ENCODE results near the gene CRYL1.

Gene CRYL1

DNA sequence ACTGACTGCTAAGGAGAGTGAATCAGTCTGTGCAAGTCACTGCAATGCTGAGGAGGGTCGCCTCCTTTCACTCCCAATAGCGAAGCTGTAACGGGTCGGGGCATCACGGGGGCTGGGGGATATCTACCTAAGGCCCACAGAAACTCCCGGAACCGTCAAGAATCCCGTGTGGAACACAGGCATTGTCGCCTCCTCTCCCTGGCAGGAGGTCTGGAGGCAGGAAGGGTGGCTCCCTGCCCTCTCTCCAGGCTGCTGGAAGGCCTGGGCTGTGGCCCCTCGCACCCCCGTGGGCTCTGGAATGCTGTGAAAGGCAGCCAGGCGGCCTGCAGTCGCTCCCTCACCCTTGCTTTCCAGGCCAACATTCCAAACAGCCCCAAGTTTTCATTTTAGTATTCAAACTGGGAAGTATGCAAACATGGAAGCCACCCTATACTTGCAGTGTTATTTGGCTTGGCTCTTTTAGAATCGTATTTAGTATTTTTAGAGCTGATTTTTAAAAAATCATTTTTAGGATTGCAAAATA is 109.4 kb downstream of the CRYL1 start:
- no peak for DNase-seq

DNA sequence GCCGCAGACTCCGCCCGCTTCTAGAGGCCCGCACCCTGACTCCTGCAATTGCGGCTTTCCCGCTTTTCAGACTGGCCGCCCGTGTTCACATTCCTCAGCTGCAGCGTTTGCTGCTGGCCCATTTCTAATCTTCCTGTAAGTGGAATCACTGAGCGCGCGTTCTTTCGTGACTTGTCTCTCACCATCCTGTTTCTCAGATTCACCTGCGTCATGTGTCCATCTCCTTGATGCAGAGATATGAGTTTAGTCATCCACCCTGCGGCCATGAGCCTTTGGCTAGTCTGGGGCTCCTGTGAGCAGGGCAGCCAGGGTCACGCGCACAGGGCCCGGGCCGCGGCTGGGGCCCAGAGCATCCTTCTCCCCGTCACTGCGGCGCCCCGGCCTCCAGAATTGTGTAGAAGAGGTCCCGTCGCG is 110.0 kb downstream of the CRYL1 start:
- DNase-seq, result no peak

DNA sequence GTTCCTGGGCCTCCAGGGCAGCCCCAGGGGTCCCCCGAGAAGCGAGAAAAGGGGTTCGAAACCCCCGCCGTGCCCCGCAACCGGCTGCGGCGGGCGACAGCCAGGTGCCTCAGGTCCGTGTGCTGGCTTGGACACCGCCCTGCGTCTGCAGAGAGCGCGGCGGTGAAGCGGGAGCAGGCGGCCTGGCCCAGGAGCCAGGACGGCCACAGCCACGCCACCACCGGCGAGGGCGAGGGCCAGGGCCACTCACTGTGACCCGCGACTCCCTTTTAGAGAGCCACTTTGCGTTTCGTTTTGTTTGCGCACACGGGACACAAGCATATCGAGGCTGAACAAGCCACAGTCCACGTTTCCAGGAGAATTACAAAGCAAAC is 110.4 kb downstream of the CRYL1 start:
- no peak for DNase-seq

DNA sequence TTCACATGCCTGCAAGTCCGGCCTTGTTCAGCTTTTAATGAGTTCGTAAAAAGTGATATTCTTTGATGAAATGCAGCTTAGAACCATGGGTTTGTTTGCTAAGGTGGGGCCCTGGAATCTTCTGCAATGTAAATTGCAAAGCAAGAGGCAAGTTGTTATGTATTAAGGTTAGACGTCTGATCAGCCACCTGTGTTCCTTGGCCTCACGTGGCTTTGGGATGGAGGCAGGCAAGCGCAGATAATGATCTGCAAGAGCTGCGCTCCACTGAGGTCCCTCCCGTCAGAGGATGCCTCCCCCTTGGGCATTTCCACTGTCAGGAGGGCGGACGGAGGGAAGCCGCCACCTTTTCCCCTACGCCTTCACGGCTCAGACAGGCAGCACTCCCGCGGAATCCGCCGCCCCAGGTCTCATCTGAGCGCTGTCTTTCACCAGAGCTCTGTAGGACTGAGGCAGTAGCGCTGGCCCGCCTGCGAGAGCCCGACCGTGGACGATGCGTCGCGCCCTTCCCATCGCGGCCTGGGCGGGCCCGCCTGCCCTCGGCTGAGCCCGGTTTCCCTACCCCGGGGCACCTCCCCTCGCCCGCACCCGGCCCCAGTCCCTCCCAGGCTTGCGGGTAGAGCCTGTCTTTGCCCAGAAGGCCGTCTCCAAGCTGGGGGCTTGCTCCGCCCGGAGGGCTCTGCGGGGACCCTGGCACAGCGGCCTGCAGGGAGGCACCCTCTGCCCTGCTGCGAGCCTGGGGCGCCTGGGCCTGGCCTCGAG is 110.9 kb downstream of the CRYL1 start:
- no peak for DNase-seq

DNA sequence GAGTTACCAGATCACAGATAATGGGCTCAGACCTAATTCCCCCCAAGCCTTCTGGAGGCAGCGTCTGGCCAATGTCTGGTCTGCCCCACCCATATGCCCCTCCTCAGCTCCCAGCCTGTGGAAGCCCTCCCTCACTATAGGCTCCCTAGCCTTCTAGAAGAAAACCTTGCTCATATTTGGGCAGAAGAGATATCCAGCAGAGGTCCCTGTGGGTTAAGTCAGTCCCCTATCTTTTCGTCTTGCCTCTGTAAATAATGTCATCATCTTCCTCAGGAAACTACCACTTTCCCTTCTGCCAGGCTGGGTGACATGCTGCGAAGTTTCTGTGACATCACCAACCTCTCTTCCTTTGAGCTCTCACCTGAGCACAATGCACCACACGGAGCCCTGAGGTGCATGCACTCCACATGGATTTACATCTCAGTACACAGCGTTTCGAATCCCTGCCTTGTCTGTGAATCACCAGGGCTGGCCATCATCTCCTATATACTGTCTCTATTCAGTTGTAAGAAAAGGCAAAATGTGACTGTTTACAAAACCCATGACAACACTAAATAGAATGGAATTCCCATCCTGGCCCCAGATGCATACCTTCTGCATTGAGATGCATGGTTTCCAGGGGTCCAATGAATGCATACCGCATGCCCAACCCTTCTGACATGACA is 112.8 kb downstream of the CRYL1 start:
- no peak for DNase-seq

DNA sequence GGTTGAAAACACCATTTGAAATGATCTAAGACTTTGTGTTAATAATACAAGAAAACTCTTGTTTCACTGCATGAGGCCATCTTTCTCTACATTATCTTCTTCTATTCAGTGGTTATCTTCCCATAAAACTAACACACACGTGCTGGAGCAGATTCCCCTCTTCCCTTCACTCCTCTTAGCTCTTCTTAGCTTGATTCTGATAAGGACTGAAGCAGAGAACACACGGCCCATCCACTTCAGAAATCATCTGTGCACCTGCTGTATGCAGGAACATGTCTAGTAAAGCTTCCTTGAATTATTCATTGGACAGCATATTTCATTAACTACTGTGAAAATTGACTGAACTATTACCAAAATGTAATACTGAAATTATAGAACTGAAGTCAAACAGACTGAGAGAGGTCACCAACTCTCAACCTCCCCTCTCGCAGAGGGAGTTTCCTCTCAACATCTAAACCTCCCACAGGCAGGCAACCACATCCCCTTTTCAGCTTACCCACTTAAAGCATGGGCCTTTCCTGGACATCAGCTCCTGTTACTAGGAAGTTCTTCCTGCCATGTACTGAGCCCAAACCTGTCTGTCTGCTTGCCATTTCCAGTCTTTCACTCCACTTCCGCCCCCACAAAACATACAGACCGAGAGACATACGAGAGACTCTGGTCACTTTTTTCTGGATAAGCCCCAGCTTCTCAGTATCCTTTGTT is 113.9 kb downstream of the CRYL1 start:
- no peak for DNase-seq

DNA sequence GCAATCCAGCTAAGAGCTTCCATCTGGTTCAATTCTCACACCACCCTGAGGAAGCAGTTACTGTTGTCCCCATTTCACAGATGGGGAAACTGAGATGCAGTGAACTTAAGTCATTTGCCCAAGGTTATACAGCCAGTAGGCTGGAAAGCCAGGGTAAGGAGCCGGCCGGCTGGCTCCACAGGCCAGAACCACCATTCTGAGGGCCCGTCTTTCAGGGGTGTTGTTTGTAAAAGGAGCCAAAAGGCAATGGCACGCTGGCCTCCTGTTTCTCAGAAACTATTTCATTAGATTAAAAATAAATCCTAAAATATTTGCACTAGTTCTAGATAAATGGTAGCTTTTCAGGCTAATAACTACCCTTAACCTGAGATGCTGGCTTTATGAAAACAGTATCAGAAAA is 114.9 kb downstream of the CRYL1 start:
- DNase-seq, result no peak

DNA sequence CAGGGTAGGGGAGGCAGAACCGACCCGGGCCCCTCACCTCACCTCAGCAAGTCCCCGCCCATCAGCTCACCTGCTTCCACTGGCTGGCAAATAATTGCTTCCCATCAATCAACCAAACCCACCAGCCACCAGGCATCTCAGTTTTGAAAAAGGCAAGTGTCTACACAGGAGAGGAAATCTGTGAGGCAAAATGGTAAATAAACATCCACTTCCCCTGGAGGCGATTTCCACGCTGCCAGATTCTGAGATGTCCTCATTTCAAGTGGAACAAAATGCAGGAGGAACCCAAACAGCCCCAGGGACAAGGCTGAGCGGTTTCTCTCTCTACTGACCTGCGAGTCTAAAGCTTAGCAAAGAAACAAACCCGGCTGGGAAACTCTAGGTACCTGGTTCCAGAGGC is 117.5 kb downstream of the CRYL1 start:
- DNase-seq, result no peak

DNA sequence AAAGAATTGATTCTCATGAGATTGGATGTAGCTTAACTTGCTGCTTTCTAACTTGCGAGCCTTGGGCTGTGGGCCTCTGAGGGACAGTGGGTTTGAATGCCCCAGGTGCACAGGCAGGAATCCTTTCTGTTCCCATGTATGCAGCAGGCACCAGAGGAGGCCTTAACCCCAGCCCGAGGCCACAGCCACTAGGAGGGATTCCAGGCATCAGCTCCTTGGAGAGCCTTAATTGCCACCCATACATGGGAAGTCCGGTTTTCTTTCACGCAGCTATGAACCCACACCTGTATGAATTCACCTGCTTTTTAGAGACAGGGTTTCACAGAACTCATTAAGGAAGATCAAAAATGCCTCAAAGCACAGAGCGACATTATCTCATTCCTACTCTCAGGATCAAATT is 117.9 kb downstream of the CRYL1 start:
- DNase-seq, result no peak

DNA sequence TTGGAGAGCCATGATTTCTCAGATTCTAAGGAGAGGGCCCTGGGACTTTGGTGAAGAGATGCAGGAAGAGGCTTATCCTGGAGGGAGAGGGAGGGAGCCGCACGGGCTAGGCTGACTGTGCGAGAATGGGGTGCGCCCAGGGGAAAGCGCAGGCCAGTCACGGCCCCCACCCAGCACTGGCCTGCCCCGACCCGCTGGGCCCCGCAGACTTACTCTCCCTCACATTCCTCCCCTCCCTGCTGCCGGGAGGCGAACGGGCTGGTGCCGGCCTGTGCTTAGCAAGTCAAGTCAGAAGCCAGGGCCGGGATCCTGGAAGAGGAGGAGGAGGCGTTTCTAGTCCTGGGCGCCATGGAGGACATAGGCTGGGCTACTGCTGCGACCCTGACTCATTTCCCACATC is 120.0 kb downstream of the CRYL1 start:
- no peak for DNase-seq

DNA sequence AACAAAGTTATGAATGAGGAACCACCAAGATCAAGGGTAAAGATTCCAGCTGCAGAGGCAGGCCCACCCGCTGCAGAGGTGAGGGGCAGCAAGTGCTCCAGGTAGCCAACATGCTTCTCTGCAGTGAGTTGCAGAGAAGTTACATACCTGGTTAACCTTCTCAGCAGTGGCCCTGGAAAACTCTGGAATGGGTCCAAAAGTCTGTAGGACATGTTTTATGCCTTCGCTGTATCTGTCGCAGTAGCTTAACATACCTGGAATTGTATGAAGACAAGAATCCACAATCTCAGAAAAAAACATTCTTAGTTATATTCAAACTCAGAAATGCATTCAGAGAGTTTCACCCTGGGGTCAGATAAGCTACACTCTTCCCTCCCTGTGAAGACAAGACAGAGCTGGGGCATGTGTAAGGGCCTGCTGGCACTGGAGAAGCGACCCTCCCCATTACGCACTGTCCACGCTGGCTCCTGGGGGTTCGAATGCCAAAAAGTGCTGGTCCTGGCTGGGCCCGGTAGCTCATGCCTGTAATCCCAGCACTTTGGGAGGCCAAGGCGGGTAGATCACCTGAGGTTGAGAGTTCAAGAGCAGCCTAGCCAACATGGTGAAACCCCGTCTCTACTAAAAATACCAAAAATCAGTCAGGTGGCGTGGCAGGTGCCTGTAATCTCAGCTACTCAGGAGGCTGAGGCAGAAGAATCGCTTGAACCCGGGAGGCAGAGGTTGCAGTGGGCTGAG is 121.0 kb downstream of the CRYL1 start:
- no peak for DNase-seq

DNA sequence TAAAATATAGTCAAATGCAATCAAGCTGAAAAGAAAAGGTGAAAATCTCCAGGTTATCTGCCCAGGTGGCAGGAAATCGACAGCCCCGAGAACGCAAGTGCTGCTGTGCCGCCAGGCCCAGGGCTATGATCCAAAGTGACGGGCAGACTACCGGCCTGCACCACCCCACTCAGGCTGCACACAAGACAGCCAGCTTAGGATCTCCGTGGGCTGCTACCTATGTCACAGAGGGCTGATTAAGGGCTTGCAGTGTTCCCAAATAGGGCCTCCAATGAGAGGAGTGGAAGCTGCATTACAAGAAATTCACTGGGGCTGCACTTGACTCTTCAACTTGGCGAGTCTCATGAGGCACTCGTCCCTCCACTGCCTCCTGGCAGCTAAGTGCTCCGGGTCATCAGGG is 121.8 kb downstream of the CRYL1 start:
- DNase-seq, result no peak

DNA sequence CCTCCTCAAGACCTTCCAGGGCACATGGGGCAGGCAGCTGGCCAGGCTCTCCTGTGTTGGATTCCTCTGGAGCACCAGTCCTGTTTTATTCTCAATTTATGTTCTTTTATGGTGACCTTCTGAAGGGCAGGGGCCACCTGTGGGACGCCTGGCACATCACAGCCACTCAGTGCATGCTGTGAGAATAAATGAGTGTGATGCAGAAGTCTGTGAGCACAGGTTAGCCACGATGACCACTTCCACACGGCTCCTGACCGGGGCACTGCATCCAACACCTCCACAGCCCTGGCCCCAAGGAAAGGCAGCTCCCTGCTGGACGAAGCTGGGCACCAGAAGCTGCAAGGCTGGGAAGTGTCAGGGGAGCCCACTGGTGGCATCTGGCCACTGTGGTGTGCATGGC is 122.8 kb downstream of the CRYL1 start:
- DNase-seq, result no peak

DNA sequence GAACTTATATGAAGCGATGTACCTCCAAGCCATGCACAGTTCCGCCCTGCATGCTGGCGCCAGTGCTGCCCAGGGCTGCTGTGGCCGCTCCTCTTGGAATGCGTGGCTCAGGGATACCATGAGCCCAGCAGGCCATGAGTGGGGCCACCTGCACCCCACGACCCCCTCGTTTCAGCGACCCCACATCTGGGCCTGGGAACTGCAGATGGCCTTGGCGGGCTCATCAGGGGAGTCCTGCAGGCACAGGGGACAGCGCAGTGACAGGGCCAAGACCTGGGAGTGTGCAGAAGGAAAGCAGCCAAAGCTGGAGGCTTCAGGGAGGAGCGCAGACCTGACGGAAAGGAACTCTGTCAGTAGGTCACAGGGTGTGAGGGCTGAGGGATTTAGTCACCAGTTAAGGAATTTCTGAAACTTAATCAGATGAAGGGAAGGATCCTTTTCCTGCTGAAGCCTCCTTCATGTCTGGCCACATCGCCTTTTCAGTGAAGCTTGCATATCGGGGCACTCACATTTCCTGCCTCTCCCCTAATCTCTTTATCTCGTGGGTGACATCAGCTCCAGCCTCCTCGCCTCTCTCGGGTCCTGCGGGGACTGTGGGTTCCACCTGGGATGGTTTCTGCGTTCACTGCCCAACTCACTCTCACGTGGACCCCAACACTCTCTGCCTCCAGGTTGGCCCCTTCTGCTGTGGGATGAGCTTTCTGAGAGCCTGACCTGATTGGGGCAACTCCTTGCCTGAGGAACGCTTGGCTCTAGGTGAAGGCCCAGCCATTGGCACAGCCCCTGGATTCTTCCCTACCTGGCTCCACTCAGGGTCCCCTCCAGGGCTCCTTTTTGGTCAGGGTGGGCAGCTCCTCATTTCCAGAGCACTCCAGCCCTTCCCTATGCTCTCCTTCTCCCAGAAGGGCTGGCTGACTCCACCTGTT is 123.5 kb downstream of the CRYL1 start:
- peak; percentile 52 for DNase-seq

DNA sequence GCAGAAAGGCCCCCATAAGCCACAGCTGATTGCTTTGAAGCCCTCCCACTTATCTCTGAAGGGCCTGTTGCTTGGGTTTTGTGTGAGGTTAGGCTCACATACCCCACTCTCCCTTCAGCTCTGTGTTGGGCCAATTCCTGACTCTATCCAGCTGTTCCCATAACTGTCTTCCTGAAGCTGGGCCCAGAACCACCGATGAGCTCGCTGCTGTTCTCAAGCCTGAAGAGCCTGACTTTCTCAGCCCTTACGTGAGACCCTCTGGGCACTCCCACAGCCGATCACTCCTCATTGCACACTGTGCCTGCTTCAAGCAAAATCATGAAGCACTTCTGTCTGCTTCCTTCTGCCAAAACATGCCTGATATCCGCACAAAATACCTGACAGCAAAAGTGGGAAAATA is 124.1 kb downstream of the CRYL1 start:
- DNase-seq, result no peak

DNA sequence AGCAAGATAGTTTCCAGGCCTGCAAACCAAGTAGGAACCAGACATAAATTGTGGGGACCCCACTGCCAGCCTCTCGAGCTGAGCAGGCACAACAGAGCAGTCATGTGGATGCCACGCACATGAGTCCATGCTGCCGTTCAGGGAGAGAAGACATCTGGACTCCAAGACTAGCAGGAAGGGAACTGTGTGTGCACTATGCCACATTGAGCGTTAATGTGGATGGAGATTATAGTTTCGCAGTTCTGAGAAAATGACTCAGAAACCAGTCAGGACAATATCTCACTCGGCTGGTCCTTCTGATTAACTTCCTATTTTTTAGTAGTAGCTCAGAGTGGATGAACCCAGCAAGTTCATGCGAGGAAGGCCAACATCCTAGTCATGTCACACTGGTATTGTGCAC is 124.9 kb downstream of the CRYL1 start:
- DNase-seq, result no peak

DNA sequence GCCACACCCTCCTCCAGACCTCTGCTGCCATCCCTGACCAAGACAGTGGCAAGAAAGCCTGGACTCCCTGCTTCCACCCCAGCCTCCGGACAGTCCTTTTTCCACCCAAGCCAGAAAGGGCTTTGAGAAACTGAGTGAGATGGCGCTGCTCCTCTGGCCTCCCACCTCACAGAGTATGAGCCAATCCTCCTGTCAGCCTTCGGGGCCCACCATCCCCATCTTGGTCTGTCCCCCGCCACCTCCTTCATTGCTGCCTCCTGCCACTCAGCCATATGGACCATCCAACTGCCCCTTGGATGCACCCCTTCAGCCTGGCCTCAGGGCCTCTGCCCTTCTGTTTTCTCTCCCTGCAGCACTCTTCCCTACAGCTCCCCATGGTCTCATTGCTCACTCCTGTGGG is 125.7 kb downstream of the CRYL1 start:
- DNase-seq, result no peak

DNA sequence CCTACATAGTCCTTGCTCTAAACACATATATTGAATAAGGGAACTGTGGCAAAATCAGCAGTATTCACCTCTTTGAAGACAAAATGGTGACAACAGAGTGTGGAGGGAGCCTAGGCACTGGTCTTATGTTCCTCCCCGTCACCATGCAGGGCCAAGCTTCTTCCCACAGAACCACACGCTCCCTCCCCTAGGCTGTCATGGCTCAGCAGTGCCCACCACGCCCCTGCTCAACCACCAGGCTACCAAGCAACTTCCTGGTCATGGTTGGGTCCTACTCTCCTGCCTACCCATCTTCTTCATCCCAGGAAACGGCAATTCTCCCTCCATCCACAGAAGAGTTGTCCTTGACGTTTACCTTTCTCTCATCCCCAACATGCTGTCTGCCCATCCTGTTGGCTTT is 126.1 kb downstream of the CRYL1 start:
- no peak for DNase-seq

DNA sequence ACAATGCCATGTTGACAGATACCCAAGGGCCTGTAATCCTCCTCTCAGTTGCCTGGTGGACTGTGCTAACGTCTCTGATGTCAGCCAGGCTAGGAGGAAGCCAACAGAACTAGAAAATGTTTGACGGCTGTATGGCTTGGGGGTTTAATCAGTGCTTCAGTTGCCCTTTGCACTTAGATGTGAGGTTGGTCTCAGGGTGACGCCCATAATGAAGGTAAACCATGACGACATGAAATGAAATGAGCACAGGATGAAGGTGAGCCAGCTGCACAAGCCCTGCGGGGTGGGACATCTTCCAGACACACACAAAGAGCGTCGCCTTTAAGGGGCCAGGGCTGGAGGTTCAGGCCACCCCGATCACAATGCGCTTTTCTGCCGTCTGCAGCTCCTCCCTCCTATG is 127.2 kb downstream of the CRYL1 start:
- DNase-seq, result no peak

DNA sequence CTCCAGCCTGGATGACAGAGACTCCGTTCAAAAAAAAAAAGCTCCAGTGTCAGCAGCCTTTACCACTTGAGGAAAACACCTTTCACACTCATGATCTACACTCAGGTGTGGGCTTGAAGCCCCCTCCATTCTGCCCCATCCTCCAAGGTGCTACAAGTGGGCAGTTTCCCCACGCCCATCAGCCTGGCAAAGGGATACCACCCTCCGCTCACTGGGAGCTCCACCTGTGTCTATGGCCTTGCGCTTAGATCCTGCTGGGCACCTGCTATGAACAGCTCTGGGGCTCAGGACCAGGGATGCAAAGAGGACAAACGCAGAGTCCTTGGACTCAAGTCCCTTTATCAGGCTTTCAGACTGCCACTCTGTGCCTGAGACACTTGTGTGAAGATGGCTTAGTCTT is 127.8 kb downstream of the CRYL1 start:
- no peak for DNase-seq

DNA sequence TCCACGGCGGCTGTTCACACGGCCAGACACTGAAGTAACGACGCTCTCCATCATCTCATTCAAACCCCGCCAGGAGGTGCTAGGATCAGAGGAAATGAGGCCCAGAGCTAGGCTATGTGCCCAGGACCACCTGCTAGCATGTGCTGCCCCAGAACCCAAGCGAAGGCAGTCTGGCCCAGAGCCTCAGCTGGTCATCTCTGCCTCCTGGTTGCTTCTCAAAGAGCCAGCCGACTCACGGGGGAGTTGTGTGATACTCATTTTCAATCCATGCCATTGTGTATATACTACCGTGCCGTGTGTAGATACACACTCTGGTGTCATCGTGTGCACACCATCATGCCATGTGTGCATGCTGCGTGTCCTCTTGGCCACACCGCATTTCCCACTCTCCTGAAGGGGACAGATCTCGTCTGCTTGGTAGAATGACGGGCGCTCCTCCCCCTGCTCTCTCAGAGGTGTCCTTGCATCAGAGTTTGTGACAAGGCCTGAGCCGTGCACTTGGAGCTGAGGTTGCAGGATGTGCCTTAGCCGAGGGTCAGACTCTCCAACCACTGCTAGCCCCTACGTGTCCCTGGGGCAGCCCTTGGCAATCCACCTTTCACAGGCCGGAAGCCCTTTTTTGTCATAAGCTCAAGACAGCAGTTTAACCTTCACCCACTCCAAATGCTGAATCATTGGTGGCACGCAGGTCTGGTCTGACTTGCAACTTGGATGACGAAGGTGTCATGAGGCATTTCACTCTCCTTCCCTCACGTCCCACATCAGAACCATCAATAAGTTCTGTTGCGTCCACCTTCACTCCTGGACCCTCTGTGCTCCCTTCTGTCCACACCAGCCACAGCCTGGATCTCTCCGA is 130.4 kb downstream of the CRYL1 start:
- DNase-seq, result no peak
